Progenitor cell of endocrine pancreas (in vitro differentiated cells): Measurements from ENCODE around the gene EVA1B. TPM values are rescaled to one million over a fixed set of nuclear protein-coding genes. Genes with fewer than 3 reads are reported as not detected.
A peak's percentile ranks its signal among the peaks of the same experiment; 100 is the strongest.

Source experiments
- DNase-seq: peaks from one replicate; pipeline ENCODE4 v3.0.0; 2021; ENCODE audit warnings: low spot score; ENCODE audit not compliant: unreplicated experiment
- H3K27ac Mint-ChIP-seq: 2 replicates; pipeline ENCODE4 v1.8.0; 2021; ENCODE audit warnings: mild to moderate bottlenecking, moderate library complexity, mixed read lengths
- H3K27me3 Mint-ChIP-seq: 2 replicates; pipeline ENCODE4 v1.8.0; 2021; ENCODE audit warnings: mixed read lengths
- H3K36me3 Mint-ChIP-seq: 2 replicates; pipeline ENCODE4 v1.8.0; 2022; ENCODE audit warnings: mixed read lengths; ENCODE audit not compliant: insufficient read depth
- H3K4me1 Mint-ChIP-seq: 2 replicates; pipeline ENCODE4 v1.8.0; 2021; ENCODE audit warnings: low read depth, mixed read lengths
- H3K4me3 Mint-ChIP-seq: 2 replicates; pipeline ENCODE4 v1.8.0; 2021; ENCODE audit warnings: low read depth, mild to moderate bottlenecking, moderate library complexity, mixed read lengths
- H3K9me3 Mint-ChIP-seq: 2 replicates; pipeline ENCODE4 v1.8.0; 2021; ENCODE audit warnings: low read depth, mixed read lengths
- total RNA-seq: library from RNA; stranded (reverse); gene quantifications from 2 replicates; pipeline ENCODE4 v1.2.1, GENCODE V29; 2021
- TF ChIP-seq, protein P1 (sequence below): fragments of 200-600 bp; sonication (generic); IDR thresholded peaks from one replicate; pipeline ENCODE4 v1.5.0; 2021; ENCODE audit warnings: antibody characterized with exemption, mild to moderate bottlenecking; ENCODE audit not compliant: unreplicated experiment

EVA1B gene
- total RNA-seq, 1 donor from 2014 or later: 11.8 TPM

DNA sequence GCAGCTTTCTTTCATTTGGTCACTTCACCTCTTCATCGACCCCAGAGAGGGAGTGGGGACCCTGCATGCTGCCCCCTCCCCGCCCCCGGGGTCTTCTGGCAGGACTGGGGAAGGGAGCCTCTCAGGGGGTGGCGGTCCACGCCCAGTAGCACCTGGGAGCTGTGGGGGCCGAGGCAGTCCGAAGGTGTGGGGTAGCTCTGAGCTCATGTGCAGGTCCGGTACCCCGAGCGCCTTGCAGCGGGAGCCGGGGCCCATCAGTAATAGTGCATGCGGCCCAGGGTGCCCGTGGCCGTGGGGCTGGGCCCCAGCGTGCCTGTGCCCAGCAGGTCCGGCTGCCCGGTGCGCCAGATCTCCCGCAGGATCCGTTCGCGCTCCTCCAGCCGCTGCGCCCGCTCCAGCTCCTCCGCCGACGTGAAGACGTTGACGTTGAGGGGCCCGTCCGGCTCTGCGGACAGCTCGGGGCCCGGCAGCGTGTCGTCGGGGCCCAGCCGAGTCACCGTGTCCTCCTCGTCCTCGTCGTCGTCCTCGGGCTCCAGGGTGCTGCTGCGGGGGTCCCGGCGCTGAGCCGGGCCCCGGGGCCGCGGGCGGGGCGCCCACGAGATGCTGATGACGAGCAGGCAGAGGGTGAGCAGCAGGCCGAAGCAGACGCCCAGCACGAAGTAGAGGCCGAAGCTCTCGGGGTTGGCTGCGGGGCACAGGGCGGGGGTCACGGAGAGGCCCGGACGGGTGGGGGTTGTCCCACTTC is 1.2 kb downstream of the EVA1B start:
- H3K27ac Mint-ChIP-seq: no peak overlapping the region
- no peaks in the 10 kb centered on the region for H3K9me3 Mint-ChIP-seq
- peak overlapping the region; percentile 66 for H3K4me3 Mint-ChIP-seq
- DNase-seq: no peak
- H3K4me1 Mint-ChIP-seq: peaks cover 15% of the 10 kb centered on the region
- peaks cover 2% of the 10 kb centered on the region for H3K36me3 Mint-ChIP-seq
- TF ChIP-seq, protein P1, sequence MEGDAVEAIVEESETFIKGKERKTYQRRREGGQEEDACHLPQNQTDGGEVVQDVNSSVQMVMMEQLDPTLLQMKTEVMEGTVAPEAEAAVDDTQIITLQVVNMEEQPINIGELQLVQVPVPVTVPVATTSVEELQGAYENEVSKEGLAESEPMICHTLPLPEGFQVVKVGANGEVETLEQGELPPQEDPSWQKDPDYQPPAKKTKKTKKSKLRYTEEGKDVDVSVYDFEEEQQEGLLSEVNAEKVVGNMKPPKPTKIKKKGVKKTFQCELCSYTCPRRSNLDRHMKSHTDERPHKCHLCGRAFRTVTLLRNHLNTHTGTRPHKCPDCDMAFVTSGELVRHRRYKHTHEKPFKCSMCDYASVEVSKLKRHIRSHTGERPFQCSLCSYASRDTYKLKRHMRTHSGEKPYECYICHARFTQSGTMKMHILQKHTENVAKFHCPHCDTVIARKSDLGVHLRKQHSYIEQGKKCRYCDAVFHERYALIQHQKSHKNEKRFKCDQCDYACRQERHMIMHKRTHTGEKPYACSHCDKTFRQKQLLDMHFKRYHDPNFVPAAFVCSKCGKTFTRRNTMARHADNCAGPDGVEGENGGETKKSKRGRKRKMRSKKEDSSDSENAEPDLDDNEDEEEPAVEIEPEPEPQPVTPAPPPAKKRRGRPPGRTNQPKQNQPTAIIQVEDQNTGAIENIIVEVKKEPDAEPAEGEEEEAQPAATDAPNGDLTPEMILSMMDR: no peak
- peaks cover 24% of the 10 kb centered on the region for H3K27me3 Mint-ChIP-seq

DNA sequence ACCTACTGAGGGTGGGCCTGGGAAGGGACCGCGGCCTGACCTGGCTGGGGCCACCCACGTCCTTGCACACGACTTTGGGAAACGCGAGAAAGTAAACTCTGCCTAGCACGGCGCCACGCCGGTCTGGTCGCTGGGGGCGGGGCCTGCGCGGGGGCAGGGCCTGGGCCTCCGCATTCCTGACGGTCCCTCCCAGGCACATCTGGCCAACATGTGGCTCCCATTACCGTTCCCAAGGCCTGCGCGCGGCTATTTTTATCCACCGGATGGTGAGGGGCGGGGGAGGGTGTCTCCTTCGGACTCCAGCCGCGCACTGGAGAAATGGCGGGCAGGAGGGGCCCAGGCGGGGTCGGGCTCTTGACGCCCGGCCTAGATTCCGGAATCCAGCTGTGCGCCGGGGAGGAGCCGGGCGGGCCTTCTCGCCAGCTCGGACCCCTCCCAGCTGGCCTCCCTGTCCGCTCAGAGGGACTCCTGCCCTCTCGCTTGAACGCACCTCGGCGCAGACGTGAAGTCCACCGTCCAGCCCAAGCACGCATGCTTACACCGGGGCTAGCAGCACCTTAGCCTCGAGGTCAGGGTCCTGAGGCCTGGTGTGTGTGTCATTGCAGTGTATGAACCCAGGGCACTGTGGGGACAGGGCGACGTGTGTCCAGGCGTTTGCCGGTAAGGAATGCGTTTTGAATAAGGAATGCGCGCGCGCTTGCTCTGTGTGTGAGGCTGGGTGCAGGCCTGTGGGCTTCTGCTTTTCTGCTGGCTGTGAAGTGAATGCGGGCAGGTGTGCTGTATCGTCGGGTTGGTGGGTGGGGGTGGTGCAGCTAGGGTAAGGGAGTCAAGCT is 2.1 kb downstream of the EVA1B start:
- no peak for DNase-seq
- H3K4me3 Mint-ChIP-seq: peak overlapping the region; percentile 48
- peaks cover 2% of the 10 kb centered on the region for H3K36me3 Mint-ChIP-seq
- H3K9me3 Mint-ChIP-seq: no peaks in the 10 kb centered on the region
- TF ChIP-seq, protein P1: no peak
- peaks cover 24% of the 10 kb centered on the region for H3K27me3 Mint-ChIP-seq
- peak overlapping the region; percentile 33 for H3K27ac Mint-ChIP-seq
- peaks cover 15% of the 10 kb centered on the region for H3K4me1 Mint-ChIP-seq

DNA sequence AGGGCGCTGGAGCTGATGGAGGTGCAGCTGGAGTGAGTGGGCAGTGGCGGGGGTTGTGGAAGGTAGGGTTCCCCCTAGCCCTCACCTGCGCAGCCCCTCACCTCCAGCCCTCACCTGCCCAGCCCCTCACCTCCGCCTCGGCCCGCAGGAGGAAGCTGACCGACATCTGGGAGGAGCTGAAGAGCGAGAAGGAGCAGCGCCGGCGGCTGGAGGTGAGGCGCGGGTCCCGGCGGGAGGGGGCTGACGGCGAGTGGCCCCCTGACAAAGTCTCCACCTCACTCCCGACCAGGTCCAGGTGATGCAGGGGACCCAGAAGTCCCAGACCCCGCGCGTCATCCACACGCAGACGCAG is 2.7 kb downstream of the EVA1B start:
- H3K9me3 Mint-ChIP-seq: no peaks in the 10 kb centered on the region
- TF ChIP-seq, protein P1: no peak
- no peak overlapping the region for H3K27ac Mint-ChIP-seq
- H3K36me3 Mint-ChIP-seq: peaks cover 2% of the 10 kb centered on the region
- H3K27me3 Mint-ChIP-seq: peaks cover 24% of the 10 kb centered on the region
- DNase-seq: no peak
- H3K4me3 Mint-ChIP-seq: peak overlapping the region; percentile 54
- peaks cover 15% of the 10 kb centered on the region for H3K4me1 Mint-ChIP-seq

DNA sequence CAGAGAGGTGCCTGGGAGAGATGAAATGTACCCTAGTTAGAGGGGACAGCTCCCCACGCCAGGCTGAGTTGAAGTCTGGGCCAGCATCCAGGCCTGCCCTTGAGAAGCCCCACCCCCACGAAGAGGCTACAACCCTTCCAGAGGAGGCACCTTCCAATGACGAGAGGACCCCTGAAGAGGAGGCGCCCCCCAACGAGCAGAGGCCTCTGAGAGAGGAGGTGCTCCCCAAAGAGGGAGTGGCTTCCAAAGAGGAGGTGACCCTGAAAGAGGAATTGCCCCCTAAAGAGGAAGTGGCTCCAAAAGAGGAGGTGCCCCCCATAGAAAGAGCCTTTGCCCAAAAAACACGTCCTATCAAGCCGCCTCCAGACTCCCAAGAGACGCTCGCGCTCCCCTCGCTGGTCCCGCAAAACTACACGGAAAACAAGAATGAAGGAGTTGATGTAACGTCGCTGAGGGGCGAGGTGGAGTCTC is 3.1 kb downstream of the EVA1B start:
- TF ChIP-seq, protein P1: no peak
- peaks cover 24% of the 10 kb centered on the region for H3K27me3 Mint-ChIP-seq
- H3K36me3 Mint-ChIP-seq: peaks cover 2% of the 10 kb centered on the region
- H3K9me3 Mint-ChIP-seq: no peaks in the 10 kb centered on the region
- peaks cover 14% of the 10 kb centered on the region for H3K4me1 Mint-ChIP-seq
- peak overlapping the region; percentile 54 for H3K4me3 Mint-ChIP-seq
- no peak for DNase-seq
- no peak overlapping the region for H3K27ac Mint-ChIP-seq

DNA sequence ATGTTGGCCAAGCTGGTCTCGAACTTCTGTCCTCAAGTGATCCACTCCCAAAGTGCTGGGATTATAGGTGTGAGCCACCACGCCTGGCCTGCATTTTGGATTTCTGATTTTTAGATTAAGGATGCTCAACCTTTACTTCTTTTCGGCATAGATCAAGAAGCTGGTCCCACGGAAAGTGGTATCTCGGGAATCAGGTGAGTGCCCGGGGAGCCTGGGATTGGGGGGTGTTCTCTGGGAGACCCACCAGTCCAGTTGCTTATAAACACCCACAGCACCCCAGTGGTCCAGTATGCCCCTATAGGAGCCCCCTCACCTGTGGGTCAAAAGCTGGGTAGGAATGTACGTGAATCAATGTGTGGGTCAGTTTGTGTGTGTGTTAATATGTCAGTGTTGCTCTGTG is 14.0 kb downstream of the EVA1B start:
- H3K9me3 Mint-ChIP-seq: no peaks in the 10 kb centered on the region
- no peak for DNase-seq
- H3K36me3 Mint-ChIP-seq: peaks cover 5% of the 10 kb centered on the region
- TF ChIP-seq, protein P1: no peak
- no peak overlapping the region for H3K4me3 Mint-ChIP-seq
- H3K27ac Mint-ChIP-seq: no peak overlapping the region
- H3K27me3 Mint-ChIP-seq: peaks cover 3% of the 10 kb centered on the region
- peaks cover 5% of the 10 kb centered on the region for H3K4me1 Mint-ChIP-seq
